ENCODE results near the gene NCF4.

DNA sequence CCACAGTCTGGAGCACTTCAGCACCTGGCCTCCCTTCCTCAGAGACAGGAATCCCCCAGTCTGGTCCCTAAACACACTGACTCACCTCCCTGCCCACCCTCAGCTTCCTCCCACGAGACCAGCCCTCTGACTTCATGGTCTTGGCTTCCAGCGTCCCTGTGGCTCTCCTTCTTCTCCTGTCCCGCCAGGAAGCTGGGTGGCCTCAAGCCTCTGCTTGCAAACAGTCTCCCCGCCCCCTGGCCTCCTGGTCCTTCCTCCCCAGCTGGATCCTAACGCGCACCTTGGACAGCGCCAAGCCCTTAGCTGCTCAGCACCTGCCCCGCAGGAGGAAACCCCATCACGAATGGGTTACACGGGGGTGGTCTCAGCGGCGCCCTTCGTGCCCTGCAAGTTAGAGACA, 4.5 kb downstream of the NCF4 start:
- TF ChIP-seq EZH2 (IDR thresholded peaks at IDR 0.05; ENCODE audit: borderline replicate concordance, low read depth, low read length, poor library complexity, severe bottlenecking) = no peak
- TF ChIP-seq, protein P1, sequence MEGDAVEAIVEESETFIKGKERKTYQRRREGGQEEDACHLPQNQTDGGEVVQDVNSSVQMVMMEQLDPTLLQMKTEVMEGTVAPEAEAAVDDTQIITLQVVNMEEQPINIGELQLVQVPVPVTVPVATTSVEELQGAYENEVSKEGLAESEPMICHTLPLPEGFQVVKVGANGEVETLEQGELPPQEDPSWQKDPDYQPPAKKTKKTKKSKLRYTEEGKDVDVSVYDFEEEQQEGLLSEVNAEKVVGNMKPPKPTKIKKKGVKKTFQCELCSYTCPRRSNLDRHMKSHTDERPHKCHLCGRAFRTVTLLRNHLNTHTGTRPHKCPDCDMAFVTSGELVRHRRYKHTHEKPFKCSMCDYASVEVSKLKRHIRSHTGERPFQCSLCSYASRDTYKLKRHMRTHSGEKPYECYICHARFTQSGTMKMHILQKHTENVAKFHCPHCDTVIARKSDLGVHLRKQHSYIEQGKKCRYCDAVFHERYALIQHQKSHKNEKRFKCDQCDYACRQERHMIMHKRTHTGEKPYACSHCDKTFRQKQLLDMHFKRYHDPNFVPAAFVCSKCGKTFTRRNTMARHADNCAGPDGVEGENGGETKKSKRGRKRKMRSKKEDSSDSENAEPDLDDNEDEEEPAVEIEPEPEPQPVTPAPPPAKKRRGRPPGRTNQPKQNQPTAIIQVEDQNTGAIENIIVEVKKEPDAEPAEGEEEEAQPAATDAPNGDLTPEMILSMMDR (conservative IDR thresholded peaks at IDR 0.05; ENCODE audit: low read depth, low read length) = no peak
